SK-N-SH (cell line): ENCODE measurements around the gene SLC2A3. TPM values are rescaled to one million over a fixed set of nuclear protein-coding genes. Genes with fewer than 3 reads are reported as not detected.
"Not testable (repeated sequence)": the region's sequence is repeated elsewhere in the genome, so short reads cannot be mapped to it uniquely, and the experiment has no call there.

Source experiments
- CTCF ChIA-PET: fragments of 300-600, 350-600 bp; formaldehyde crosslinking; extraction: SDS; loops from one replicate; lab custom pipeline; 2021; lab: Yijun Ruan, JAX
- POLR2A ChIA-PET: fragments of 350-600 bp; sonication (Branson Sonifier 250); formaldehyde crosslinking; extraction: SDS; loops from one replicate; lab custom pipeline; 2020; ENCODE audit warnings: antibody characterized with exemption, inconsistent platforms; lab: Yijun Ruan, JAX
- DNase-seq: peaks from one replicate; pipeline ENCODE4 v3.0.0; 2012
- H2AFZ ChIP-seq: fragments of 200-600 bp; sonication (generic); 2 replicates; pipeline ENCODE4 v1.8.1; 2016; ENCODE audit warnings: antibody characterized with exemption, mild to moderate bottlenecking, low read depth
- H3F3A ChIP-seq: fragments of 200-600 bp; sonication (generic); replicated peaks from 2 replicates; pipeline ENCODE3; 2016; ENCODE audit warnings: antibody characterized with exemption, mild to moderate bottlenecking; ENCODE audit not compliant: insufficient read depth
- H3K27ac ChIP-seq, 2 experiments: fragments of 200-500 bp in 1 of 2; fragments of 200-600 bp in 1 of 2; sonication (Bioruptor generic) in 1 of 2; sonication (generic), shearing (Covaris generic) in 1 of 2; 2 replicates each; pipeline versions ENCODE4 v1.5.1 to v1.6.1; 2014 to 2016; ENCODE audit warnings: low read depth in 2 of 2, inconsistent platforms in 1 of 2, low read length in 1 of 2, mild to moderate bottlenecking in 1 of 2, mixed read lengths in 1 of 2
- H3K27me3 ChIP-seq: fragments of 200-600 bp; sonication (generic), shearing (Covaris generic); 2 replicates; pipeline ENCODE4 v1.6.1; 2016; ENCODE audit warnings: mixed run types; ENCODE audit not compliant: insufficient read depth
- H3K36me3 ChIP-seq, 2 experiments: fragments of 200-500 bp in 1 of 2; fragments of 200-600 bp in 1 of 2; sonication (Bioruptor generic) in 1 of 2; sonication (generic) in 1 of 2; replicated peaks in 1 of 2; 2 replicates each; pipeline versions ENCODE3 to v1.5.1; 2014 to 2016; ENCODE audit warnings: low read length in 1 of 2, mild to moderate bottlenecking in 1 of 2; ENCODE audit not compliant: insufficient read depth in 2 of 2, control insufficient read depth in 1 of 2
- H3K4me1 ChIP-seq, 2 experiments: fragments of 200-500 bp in 1 of 2; fragments of 200-600 bp in 1 of 2; sonication (Bioruptor generic) in 1 of 2; sonication (generic), shearing (Covaris generic) in 1 of 2; 2 replicates each; pipeline versions ENCODE4 v1.5.1 to v1.6.1; 2014 to 2016; ENCODE audit warnings: low read depth in 1 of 2, low read length in 1 of 2, mixed run types in 1 of 2; ENCODE audit not compliant: insufficient read depth in 2 of 2, control insufficient read depth in 1 of 2
- H3K4me2 ChIP-seq: fragments of 200-600 bp; sonication (generic), shearing (Covaris generic); 2 replicates; pipeline ENCODE4 v1.6.1; 2017; ENCODE audit warnings: mixed run types
- H3K4me3 ChIP-seq, 2 experiments: fragments of 200-500 bp in 1 of 2; fragments of 200-600 bp in 1 of 2; sonication (Bioruptor generic) in 1 of 2; sonication (generic), shearing (Covaris generic) in 1 of 2; 2 replicates each; pipeline versions ENCODE4 v1.5.1 to v1.8.1; 2014 to 2016; ENCODE audit warnings: low read depth in 2 of 2, inconsistent platforms in 1 of 2, low read length in 1 of 2, mild to moderate bottlenecking in 1 of 2, mixed read lengths in 1 of 2, moderate library complexity in 1 of 2
- H3K79me2 ChIP-seq: fragments of 200-600 bp; sonication (generic); 2 replicates; pipeline ENCODE4 v1.8.1; 2017; ENCODE audit warnings: mild to moderate bottlenecking; ENCODE audit not compliant: insufficient read depth
- H3K9ac ChIP-seq: fragments of 200-600 bp; sonication (generic); 2 replicates; pipeline ENCODE4 v1.6.1; 2017; ENCODE audit warnings: mixed run types
- H3K9me2 ChIP-seq: fragments of 200-600 bp; sonication (generic); 2 replicates; pipeline ENCODE4 v1.6.1; 2017; ENCODE audit warnings: mixed run types
- H3K9me3 ChIP-seq: fragments of 200-600 bp; sonication (generic); 2 replicates; pipeline ENCODE4 v1.6.1; 2017; ENCODE audit warnings: mixed run types, mild to moderate bottlenecking, moderate library complexity
- H4K20me1 ChIP-seq: fragments of 200-600 bp; sonication (generic); 2 replicates; pipeline ENCODE4 v1.6.1; 2017; ENCODE audit warnings: mild to moderate bottlenecking, mixed run types; ENCODE audit not compliant: insufficient read depth
- EP300 ChIP-seq, 2 experiments: IDR thresholded peaks; 2 replicates each; pipeline versions ENCODE4 v1.4.0 to v1.6.1; 2012; ENCODE audit warnings: borderline replicate concordance in 1 of 2, low read depth in 1 of 2, low read length in 1 of 2
- EZH2phosphoT487 ChIP-seq: fragments of 200-600 bp; sonication (generic); IDR thresholded peaks from 2 replicates; pipeline ENCODE4 v1.6.1; 2017; ENCODE audit warnings: low read depth, mixed run types, mild to moderate bottlenecking, antibody characterized with exemption, moderate library complexity, borderline replicate concordance
- JUND ChIP-seq: IDR thresholded peaks from 2 replicates; pipeline ENCODE4 v1.4.0; 2012
- NRF1 ChIP-seq: IDR thresholded peaks from 2 replicates; pipeline ENCODE4 v1.6.1; 2012; ENCODE audit warnings: low read depth, mild to moderate bottlenecking, low read length
- POLR2AphosphoS5 ChIP-seq: IDR thresholded peaks from 2 replicates; pipeline ENCODE4 v1.6.1; 2012; ENCODE audit warnings: low read depth, low read length
- SIN3A ChIP-seq: IDR thresholded peaks from 2 replicates; pipeline ENCODE4 v1.6.1; 2012; ENCODE audit warnings: low read depth, mild to moderate bottlenecking, low read length, moderate library complexity, borderline replicate concordance
- SMC3 ChIP-seq: IDR thresholded peaks from 2 replicates; pipeline ENCODE4 v1.6.1; 2012; ENCODE audit warnings: low read depth, low read length, improper control_type of control experiment
- TCF12 ChIP-seq: IDR thresholded peaks from 2 replicates; pipeline ENCODE4 v1.4.0; 2012
- TEAD4 ChIP-seq: IDR thresholded peaks from 2 replicates; pipeline ENCODE4 v1.4.0; 2012; ENCODE audit warnings: mild to moderate bottlenecking, borderline replicate concordance; ENCODE audit not compliant: insufficient read depth
- WGBS: methylation state at CpG from one replicate; pipeline ENCODE4 v1.1.6; 2017; ENCODE audit warnings: low lambda C conversion rate; 5-methylcytosine and 5-hydroxymethylcytosine counted together
- polyA plus RNA-seq, 3 experiments: library from polyadenylated mRNA; depleted of rRNA; stranded (reverse); fragments of >200 nt; gene quantifications; 2 replicates each; pipeline ENCODE4 v1.2.3, GENCODE V29; 2012
- TF ChIP-seq, protein P1 (sequence below): fragments of 150-350 bp; IDR thresholded peaks from 2 replicates; pipeline ENCODE4 v1.6.1; 2017; ENCODE audit warnings: antibody characterized with exemption, low read length, low read depth, borderline replicate concordance
- TF ChIP-seq, protein P2 (sequence below): IDR thresholded peaks from 2 replicates; pipeline ENCODE4 v1.6.1; 2012; ENCODE audit warnings: mild to moderate bottlenecking, low read depth, low read length, moderate library complexity
- TF ChIP-seq, protein P3 (sequence below): IDR thresholded peaks from 2 replicates; pipeline ENCODE4 v1.4.0; 2012; ENCODE audit warnings: low read depth, borderline replicate concordance

SLC2A3 gene
- polyA plus RNA-seq, 1 of the 3 experiments (the other 2 are of a cell fraction), result 26.6 TPM

- TF ChIP-seq POLR2AphosphoS5 (peak; percentile 15; the same call in 1 of the 2 replicates), EP300 (IDR thresholded peaks at IDR 0.05; ENCODE audit: borderline replicate concordance in 1 of 2, low read depth in 1 of 2, low read length in 1 of 2) (0 out of 4 replicates have a peak, but pooled peaks of 1 of the 2 experiments have one; percentile 12), TEAD4 (no peak), EZH2phosphoT487 (no peak), TCF12 (no peak), SMC3 (no peak), JUND (no peak)
- TF ChIP-seq, protein P1, sequence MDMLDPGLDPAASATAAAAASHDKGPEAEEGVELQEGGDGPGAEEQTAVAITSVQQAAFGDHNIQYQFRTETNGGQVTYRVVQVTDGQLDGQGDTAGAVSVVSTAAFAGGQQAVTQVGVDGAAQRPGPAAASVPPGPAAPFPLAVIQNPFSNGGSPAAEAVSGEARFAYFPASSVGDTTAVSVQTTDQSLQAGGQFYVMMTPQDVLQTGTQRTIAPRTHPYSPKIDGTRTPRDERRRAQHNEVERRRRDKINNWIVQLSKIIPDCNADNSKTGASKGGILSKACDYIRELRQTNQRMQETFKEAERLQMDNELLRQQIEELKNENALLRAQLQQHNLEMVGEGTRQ, result no peak
- TF ChIP-seq, protein P2, sequence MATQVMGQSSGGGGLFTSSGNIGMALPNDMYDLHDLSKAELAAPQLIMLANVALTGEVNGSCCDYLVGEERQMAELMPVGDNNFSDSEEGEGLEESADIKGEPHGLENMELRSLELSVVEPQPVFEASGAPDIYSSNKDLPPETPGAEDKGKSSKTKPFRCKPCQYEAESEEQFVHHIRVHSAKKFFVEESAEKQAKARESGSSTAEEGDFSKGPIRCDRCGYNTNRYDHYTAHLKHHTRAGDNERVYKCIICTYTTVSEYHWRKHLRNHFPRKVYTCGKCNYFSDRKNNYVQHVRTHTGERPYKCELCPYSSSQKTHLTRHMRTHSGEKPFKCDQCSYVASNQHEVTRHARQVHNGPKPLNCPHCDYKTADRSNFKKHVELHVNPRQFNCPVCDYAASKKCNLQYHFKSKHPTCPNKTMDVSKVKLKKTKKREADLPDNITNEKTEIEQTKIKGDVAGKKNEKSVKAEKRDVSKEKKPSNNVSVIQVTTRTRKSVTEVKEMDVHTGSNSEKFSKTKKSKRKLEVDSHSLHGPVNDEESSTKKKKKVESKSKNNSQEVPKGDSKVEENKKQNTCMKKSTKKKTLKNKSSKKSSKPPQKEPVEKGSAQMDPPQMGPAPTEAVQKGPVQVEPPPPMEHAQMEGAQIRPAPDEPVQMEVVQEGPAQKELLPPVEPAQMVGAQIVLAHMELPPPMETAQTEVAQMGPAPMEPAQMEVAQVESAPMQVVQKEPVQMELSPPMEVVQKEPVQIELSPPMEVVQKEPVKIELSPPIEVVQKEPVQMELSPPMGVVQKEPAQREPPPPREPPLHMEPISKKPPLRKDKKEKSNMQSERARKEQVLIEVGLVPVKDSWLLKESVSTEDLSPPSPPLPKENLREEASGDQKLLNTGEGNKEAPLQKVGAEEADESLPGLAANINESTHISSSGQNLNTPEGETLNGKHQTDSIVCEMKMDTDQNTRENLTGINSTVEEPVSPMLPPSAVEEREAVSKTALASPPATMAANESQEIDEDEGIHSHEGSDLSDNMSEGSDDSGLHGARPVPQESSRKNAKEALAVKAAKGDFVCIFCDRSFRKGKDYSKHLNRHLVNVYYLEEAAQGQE, result no peak
- TF ChIP-seq, protein P3, sequence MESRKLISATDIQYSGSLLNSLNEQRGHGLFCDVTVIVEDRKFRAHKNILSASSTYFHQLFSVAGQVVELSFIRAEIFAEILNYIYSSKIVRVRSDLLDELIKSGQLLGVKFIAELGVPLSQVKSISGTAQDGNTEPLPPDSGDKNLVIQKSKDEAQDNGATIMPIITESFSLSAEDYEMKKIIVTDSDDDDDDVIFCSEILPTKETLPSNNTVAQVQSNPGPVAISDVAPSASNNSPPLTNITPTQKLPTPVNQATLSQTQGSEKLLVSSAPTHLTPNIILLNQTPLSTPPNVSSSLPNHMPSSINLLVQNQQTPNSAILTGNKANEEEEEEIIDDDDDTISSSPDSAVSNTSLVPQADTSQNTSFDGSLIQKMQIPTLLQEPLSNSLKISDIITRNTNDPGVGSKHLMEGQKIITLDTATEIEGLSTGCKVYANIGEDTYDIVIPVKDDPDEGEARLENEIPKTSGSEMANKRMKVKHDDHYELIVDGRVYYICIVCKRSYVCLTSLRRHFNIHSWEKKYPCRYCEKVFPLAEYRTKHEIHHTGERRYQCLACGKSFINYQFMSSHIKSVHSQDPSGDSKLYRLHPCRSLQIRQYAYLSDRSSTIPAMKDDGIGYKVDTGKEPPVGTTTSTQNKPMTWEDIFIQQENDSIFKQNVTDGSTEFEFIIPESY, result no peak
These were observed 34.7 kb upstream of the SLC2A3 start (continued) for GRCh38 chr12:7970475-7971252.

- ChIA-PET POLR2A (no interaction called here), CTCF (no interaction called here)
- TF ChIP-seq NRF1 (no peak), SIN3A (no peak)
These were observed 30.6 kb upstream of the SLC2A3 start for GRCh38 chr12:7966563-7966962.

DNA sequence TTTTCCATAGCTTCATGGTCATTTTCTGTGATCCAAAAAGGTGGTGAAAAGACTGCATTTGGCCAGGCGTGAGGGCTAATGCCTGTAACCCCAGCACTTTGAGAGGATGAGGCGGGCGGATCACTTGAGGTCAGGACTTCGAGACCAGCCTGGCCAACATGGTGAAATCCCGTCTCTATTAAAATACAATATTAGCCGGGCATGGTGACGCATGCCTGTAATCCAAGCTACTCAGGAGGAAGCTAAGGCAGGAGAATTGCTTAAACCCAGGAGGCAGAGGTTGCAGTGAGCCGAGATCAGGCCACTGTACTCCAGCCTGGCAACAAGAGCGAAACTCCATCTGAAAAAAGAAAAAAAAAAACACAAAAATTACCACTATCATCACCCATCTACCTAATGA lies 28.7 kb upstream of the SLC2A3 start:
- H4K20me1 ChIP-seq, H3K79me2 ChIP-seq, H3F3A ChIP-seq, DNase-seq, H3K27ac ChIP-seq, H3K4me1 ChIP-seq, H3K4me2 ChIP-seq, POLR2A ChIA-PET, H3K9me2 ChIP-seq, H3K36me3 ChIP-seq, H2AFZ ChIP-seq, H3K27me3 ChIP-seq, H3K4me3 ChIP-seq, H3K9me3 ChIP-seq, H3K9ac ChIP-seq: not testable (repeated sequence)
- CTCF ChIA-PET, result interaction anchor here (0.6 to 1.0 kb wide), 2 partner anchors 19 to 118 kb away, joined by 3 read pairs; no protein-coding TSS in a partner anchor
- 75% methylated on average over 9 of the region's 9 CpGs for WGBS

More at GRCh38 chr12:7966563-7966962, 30.6 kb upstream of the SLC2A3 start:
- Histone ChIP-seq H2AFZ (no peak overlapping the region), H3K36me3 (no peaks in the 10 kb centered on the region), H3K79me2 (no peaks in the 10 kb centered on the region), H3K9ac (no peak overlapping the region), H3K4me2 (no peak overlapping the region), H3K9me3 (no peaks in the 10 kb centered on the region), H3F3A (peaks cover 15% of the 10 kb centered on the region), H4K20me1 (no peaks in the 10 kb centered on the region), H3K4me3 (no peak overlapping the region), H3K27me3 (no peaks in the 10 kb centered on the region), H3K9me2 (no peaks in the 10 kb centered on the region), H3K4me1 (peaks cover 2 to 6% of the 10 kb centered on the region in 2 experiments; a peak in 2 of 4 replicates), H3K27ac (no peak overlapping the region)
- WGBS, result 72% methylated on average over 14 of the region's 14 CpGs
- no peak for DNase-seq
